Fibroblast of villous mesenchyme (primary cell): ENCODE measurements around the gene KIAA1755. TPM values are rescaled to one million over a fixed set of nuclear protein-coding genes. Genes with fewer than 3 reads are reported as not detected.

Experiments used
- DNase-seq: peaks from one replicate; pipeline ENCODE4 v3.0.0-alpha.2; 2010; ENCODE audit warnings: low read depth
- H3K4me3 ChIP-seq: 2 replicates; pipeline ENCODE4 v1.5.1; 2011; ENCODE audit warnings: low read depth, mild to moderate bottlenecking, low read length
- total RNA-seq: library from RNA; depleted of rRNA; stranded (reverse); fragments of >200 nt; gene quantifications from 2 replicates; pipeline ENCODE4 v1.2.3, GENCODE V29; 2012
- TF ChIP-seq, protein P1 (sequence below): IDR thresholded peaks from 2 replicates; pipeline ENCODE4 v1.5.1; 2012; ENCODE audit warnings: low read depth, mild to moderate bottlenecking, low read length; ENCODE audit not compliant: insufficient read depth

Gene KIAA1755
- total RNA-seq, 1 donor: 1.3 TPM

GRCh38 chr20:38214256-38215193 is 46.0 kb downstream of the KIAA1755 start:
- TF ChIP-seq, protein P1, sequence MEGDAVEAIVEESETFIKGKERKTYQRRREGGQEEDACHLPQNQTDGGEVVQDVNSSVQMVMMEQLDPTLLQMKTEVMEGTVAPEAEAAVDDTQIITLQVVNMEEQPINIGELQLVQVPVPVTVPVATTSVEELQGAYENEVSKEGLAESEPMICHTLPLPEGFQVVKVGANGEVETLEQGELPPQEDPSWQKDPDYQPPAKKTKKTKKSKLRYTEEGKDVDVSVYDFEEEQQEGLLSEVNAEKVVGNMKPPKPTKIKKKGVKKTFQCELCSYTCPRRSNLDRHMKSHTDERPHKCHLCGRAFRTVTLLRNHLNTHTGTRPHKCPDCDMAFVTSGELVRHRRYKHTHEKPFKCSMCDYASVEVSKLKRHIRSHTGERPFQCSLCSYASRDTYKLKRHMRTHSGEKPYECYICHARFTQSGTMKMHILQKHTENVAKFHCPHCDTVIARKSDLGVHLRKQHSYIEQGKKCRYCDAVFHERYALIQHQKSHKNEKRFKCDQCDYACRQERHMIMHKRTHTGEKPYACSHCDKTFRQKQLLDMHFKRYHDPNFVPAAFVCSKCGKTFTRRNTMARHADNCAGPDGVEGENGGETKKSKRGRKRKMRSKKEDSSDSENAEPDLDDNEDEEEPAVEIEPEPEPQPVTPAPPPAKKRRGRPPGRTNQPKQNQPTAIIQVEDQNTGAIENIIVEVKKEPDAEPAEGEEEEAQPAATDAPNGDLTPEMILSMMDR: peak; percentile 28
- H3K4me3 ChIP-seq: no peak overlapping the region
- no peak for DNase-seq

- no peak overlapping the region for H3K4me3 ChIP-seq
- TF ChIP-seq, protein P1: no peak
- no peak for DNase-seq
Measured at GRCh38 chr20:38213607-38213940, 47.0 kb downstream of the KIAA1755 start.

GRCh38 chr20:38212806-38213606 is 47.5 kb downstream of the KIAA1755 start:
- no peak overlapping the region for H3K4me3 ChIP-seq
- TF ChIP-seq, protein P1: no peak
- DNase-seq: no peak

DNA sequence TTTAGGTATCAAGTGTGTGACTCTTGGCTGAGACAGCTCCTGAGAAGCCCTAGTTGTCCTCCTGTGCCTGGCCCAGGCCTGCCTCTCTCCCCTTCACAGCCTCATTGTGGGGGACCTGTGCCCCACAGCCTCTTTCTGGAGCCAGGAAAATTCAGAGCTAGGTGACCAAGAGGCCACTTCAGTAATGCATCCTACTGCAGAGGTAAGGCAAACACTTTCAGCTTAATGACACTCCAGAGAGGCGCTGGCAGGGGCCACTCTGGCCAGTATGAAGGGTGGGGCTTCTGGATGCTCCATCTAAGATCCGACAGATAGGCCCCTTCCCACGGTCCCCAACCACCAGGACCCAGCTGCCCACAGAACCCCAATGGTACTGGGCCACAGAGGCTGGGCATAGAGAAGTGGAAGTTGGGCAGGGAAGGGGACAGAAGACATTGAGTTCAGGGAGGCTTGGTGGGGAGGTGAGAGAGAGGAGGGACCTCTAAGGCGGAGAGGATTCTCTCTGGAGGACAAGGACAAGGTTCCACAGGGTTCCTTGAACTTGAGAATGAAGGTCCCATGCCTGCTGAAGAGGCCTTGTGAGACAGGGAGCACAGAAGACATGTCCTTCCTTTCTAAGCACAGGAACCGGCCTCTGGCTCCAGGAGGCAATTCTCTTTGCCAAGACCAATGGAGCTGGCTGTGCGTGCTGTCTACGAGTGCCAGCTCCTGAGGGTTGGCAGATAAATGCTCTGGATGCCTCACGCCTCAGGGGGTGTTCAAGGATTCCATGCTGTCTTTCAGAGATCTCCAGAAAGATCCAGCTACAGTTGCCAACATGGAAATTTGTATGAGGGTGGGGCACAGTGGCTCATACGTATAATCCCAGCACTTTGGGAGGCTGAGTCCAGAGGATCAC is 49.1 kb downstream of the KIAA1755 start:
- DNase-seq: no peak
- H3K4me3 ChIP-seq: no peak overlapping the region
- TF ChIP-seq, protein P1: no peak

DNA sequence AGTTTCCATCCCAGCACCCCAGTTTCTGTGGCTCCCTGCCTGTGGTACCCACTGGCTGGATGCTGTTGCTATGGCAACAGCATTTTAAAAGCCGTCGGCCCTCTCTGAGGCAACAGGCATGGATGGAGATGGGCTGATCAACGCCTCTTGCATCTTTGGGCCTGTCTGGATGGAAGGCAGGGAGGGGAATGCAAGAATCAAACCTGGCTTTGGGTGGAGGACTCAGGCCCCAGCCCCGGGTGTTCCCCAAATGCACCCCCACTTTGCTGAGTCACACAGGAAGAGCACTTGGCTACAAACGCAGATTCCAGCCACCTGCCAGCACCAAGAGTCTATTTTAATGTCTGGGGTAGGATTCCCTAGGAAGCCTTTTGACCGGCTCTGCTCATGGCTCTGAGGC is 49.8 kb downstream of the KIAA1755 start:
- no peak for DNase-seq
- no peak overlapping the region for H3K4me3 ChIP-seq
- TF ChIP-seq, protein P1: no peak

DNA sequence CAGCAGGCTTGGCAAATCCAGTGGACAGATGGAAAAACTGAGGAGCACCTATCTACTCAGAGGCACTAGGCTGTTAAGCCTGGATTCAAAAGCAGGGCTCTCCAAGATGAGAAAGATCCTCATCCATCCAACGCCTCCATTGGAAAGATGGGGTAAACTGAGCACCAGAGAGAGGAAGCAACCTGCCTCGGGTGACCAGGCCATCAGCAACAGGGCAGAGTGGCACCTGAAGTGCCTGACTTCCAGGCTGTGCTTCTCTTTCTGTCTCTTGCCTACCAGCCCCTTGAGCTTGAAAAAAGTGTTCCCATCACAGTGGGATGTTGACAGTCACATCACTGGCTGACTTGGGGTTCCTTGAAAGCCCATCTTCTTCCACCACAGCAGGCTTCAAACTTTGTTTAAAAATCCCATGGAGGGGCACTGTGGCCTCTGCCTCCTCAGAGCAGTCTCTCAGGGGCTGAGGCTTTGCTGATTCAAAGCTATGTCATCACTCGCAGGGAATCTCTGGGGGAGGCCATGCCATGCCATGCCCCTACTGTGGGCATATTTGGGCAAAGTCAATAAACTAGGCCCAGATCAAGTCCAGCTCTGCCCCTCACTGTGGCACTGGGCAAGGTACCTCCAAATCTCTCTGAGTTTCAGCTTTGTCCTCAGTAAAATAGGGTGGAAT is 50.7 kb downstream of the KIAA1755 start:
- no peak overlapping the region for H3K4me3 ChIP-seq
- TF ChIP-seq, protein P1: no peak
- no peak for DNase-seq
